Astrocyte (in vitro differentiated cells and primary cell): ENCODE measurements around the gene ADRA2C. TPM values are rescaled to one million over a fixed set of nuclear protein-coding genes. Genes with fewer than 3 reads are reported as not detected.

Experiments used
- DNase-seq: peaks from one replicate; pipeline ENCODE4 v3.0.0-alpha.2; 2010; ENCODE audit warnings: low read depth
- FAIRE-seq: peaks from 2 replicates; lab custom pipeline; 2011; peaks lifted over from hg19 to GRCh38; lab: Jason Lieb, UNC
- H2AFZ ChIP-seq: 2 replicates; pipeline ENCODE4 v1.6.0; 2012; ENCODE audit warnings: low read depth, low read length, inconsistent platforms
- H3K27ac ChIP-seq: 2 replicates; pipeline ENCODE4 v1.5.1; 2011; ENCODE audit warnings: low read depth, low read length, inconsistent platforms
- H3K27me3 ChIP-seq: 2 replicates; pipeline ENCODE4 v1.6.0; 2011; ENCODE audit warnings: low read length, inconsistent platforms; ENCODE audit not compliant: insufficient read depth
- H3K36me3 ChIP-seq: 2 replicates; pipeline ENCODE4 v1.5.1; 2011; ENCODE audit warnings: low read length, inconsistent platforms; ENCODE audit not compliant: insufficient read depth
- H3K4me1 ChIP-seq: 2 replicates; pipeline ENCODE4 v1.5.1; 2011; ENCODE audit warnings: low read length, inconsistent platforms; ENCODE audit not compliant: insufficient read depth
- H3K4me2 ChIP-seq: 2 replicates; pipeline ENCODE4 v1.6.0; 2012; ENCODE audit warnings: low read length, inconsistent platforms
- H3K4me3 ChIP-seq: 2 replicates; pipeline ENCODE4 v1.5.1; 2011; ENCODE audit warnings: low read depth, mild to moderate bottlenecking, low read length, inconsistent platforms; ENCODE audit not compliant: insufficient read depth
- H3K79me2 ChIP-seq: 2 replicates; pipeline ENCODE4 v1.6.0; 2012; ENCODE audit warnings: mild to moderate bottlenecking, low read length, inconsistent platforms; ENCODE audit not compliant: insufficient read depth
- H3K9ac ChIP-seq: 2 replicates; pipeline ENCODE4 v1.6.0; 2012; ENCODE audit warnings: mild to moderate bottlenecking, low read length, inconsistent platforms
- H3K9me3 ChIP-seq: 2 replicates; pipeline ENCODE4 v1.5.1; 2012; ENCODE audit warnings: low read depth, mild to moderate bottlenecking, low read length, inconsistent platforms; ENCODE audit not compliant: insufficient read depth
- H4K20me1 ChIP-seq: 2 replicates; pipeline ENCODE4 v1.6.0; 2012; ENCODE audit warnings: low read length, inconsistent platforms; ENCODE audit not compliant: insufficient read depth
- H3K27ac Mint-ChIP-seq: one replicate; pipeline ENCODE4 v1.8.0; 2021; ENCODE audit warnings: mild to moderate bottlenecking, mixed read lengths; ENCODE audit not compliant: unreplicated experiment
- H3K27me3 Mint-ChIP-seq: one replicate; pipeline ENCODE4 v1.8.0; 2021; ENCODE audit warnings: low read depth, mixed read lengths; ENCODE audit not compliant: unreplicated experiment
- H3K36me3 Mint-ChIP-seq: one replicate; pipeline ENCODE4 v1.8.0; 2021; ENCODE audit warnings: low read depth, mixed read lengths; ENCODE audit not compliant: unreplicated experiment
- H3K4me1 Mint-ChIP-seq: one replicate; pipeline ENCODE4 v1.8.0; 2021; ENCODE audit warnings: low read depth, mixed read lengths; ENCODE audit not compliant: unreplicated experiment
- H3K4me3 Mint-ChIP-seq: one replicate; pipeline ENCODE4 v1.8.0; 2021; ENCODE audit warnings: mild to moderate bottlenecking, moderate library complexity, mixed read lengths; ENCODE audit not compliant: unreplicated experiment
- H3K9me3 Mint-ChIP-seq: one replicate; pipeline ENCODE4 v1.8.0; 2021; ENCODE audit warnings: mild to moderate bottlenecking, mixed read lengths; ENCODE audit not compliant: unreplicated experiment
- CTCF ChIP-seq: IDR thresholded peaks from 2 replicates; pipeline ENCODE4 v1.5.1; 2011; ENCODE audit warnings: low read depth, mild to moderate bottlenecking, inconsistent platforms, low read length, moderate library complexity; ENCODE audit not compliant: insufficient read depth
- EZH2 ChIP-seq: IDR thresholded peaks from 2 replicates; pipeline ENCODE4 v1.6.1; 2012; ENCODE audit warnings: mild to moderate bottlenecking, low read length, inconsistent platforms; ENCODE audit not compliant: insufficient read depth
- total RNA-seq: library from RNA; stranded (reverse); gene quantifications from 2 replicates; pipeline ENCODE4 v1.2.1, GENCODE V29; 2021

The ADRA2C gene
- total RNA-seq, 1 donor from 2014 or later: 4.2 TPM

GRCh38 chr4:3797831-3798790, 31.9 kb downstream of the ADRA2C start:
- H2AFZ ChIP-seq: no peak overlapping the region
- H4K20me1 ChIP-seq: no peaks in the 10 kb centered on the region
- FAIRE-seq (no peak), DNase-seq (no peak)
- H3K27me3 ChIP-seq: no peaks in the 10 kb centered on the region
- H3K36me3 Mint-ChIP-seq: peaks cover 2% of the 10 kb centered on the region
- H3K4me3 Mint-ChIP-seq: no peak overlapping the region
- H3K9ac ChIP-seq: no peak overlapping the region
- no peaks in the 10 kb centered on the region for H3K36me3 ChIP-seq
- no peak overlapping the region for H3K4me3 ChIP-seq
- no peaks in the 10 kb centered on the region for H3K4me1 ChIP-seq
- no peak overlapping the region for H3K27ac Mint-ChIP-seq
- H3K4me1 Mint-ChIP-seq: no peaks in the 10 kb centered on the region
- H3K27ac ChIP-seq: no peak overlapping the region
- no peak for TF ChIP-seq CTCF
- no peak for TF ChIP-seq EZH2
- H3K27me3 Mint-ChIP-seq: peaks cover 38% of the 10 kb centered on the region
- H3K79me2 ChIP-seq: no peaks in the 10 kb centered on the region
- H3K9me3 Mint-ChIP-seq: peaks cover 16% of the 10 kb centered on the region
- no peak overlapping the region for H3K4me2 ChIP-seq
- peaks cover 9% of the 10 kb centered on the region for H3K9me3 ChIP-seq

- DNase-seq: no peak
- Mint-ChIP-seq H3K27me3 (peaks cover 33% of the 10 kb centered on the region), H3K9me3 (peaks cover 16% of the 10 kb centered on the region)
Observed at GRCh38 chr4:3799496-3799895, 33.3 kb downstream of the ADRA2C start.

More at GRCh38 chr4:3799496-3799895, 33.3 kb downstream of the ADRA2C start:
- no peaks in the 10 kb centered on the region for H3K4me1 Mint-ChIP-seq
- TF ChIP-seq CTCF: no peak
- TF ChIP-seq EZH2: no peak
- H3K9ac ChIP-seq: no peak overlapping the region
- H3K36me3 Mint-ChIP-seq: peaks cover 2% of the 10 kb centered on the region
- H3K36me3 ChIP-seq: no peaks in the 10 kb centered on the region
- H3K4me3 ChIP-seq: no peak overlapping the region
- no peak overlapping the region for H3K4me3 Mint-ChIP-seq
- no peak overlapping the region for H3K27ac ChIP-seq
- H3K27ac Mint-ChIP-seq: no peak overlapping the region
- H3K4me2 ChIP-seq: no peak overlapping the region
- no peak for FAIRE-seq
- H3K79me2 ChIP-seq: no peaks in the 10 kb centered on the region
- H3K9me3 ChIP-seq: peaks cover 9% of the 10 kb centered on the region
- no peak overlapping the region for H2AFZ ChIP-seq
- H4K20me1 ChIP-seq: no peaks in the 10 kb centered on the region
- no peaks in the 10 kb centered on the region for H3K4me1 ChIP-seq
- no peaks in the 10 kb centered on the region for H3K27me3 ChIP-seq
